GM18508 (cell line): ENCODE measurements around the gene CYP2D6.

ENCODE experiments used
- ATAC-seq: cut with Tn5 transposase; IDR thresholded peaks from one replicate; pipeline ENCODE4 v1.9.1; 2021; ENCODE audit warnings: moderate number of reproducible peaks; ENCODE audit not compliant: insufficient read depth, unreplicated experiment

CYP2D6 gene

GRCh38 chr22:42091455-42091782 is 39.2 kb downstream of the CYP2D6 start:
- no peak for ATAC-seq

GRCh38 chr22:42090596-42091454 is 39.8 kb downstream of the CYP2D6 start, which contains the start of gene NDUFA6:
NDUFA6 (minus strand) TSS chr22:42090772; CDS start chr22:42090744, 28 bp downstream.
- ATAC-seq = peak; percentile 83

GRCh38 chr22:42086051-42086450 is 44.6 kb downstream of the CYP2D6 start:
- ATAC-seq = no peak

- no peak for ATAC-seq
Observed at GRCh38 chr22:42084874-42085273, 45.7 kb downstream of the CYP2D6 start.

GRCh38 chr22:42083119-42083518 is 47.5 kb downstream of the CYP2D6 start:
- no peak for ATAC-seq

- no peak for ATAC-seq
Observed at GRCh38 chr22:42080287-42080686, 50.3 kb downstream of the CYP2D6 start.

- ATAC-seq = peak; percentile 60
Observed at GRCh38 chr22:42079319-42080251, 51.0 kb downstream of the CYP2D6 start, which contains the start of gene SMDT1. SMDT1 (plus strand) TSS chr22:42079700; CDS start chr22:42079769, 69 bp downstream.

- no peak for ATAC-seq
Observed at GRCh38 chr22:42078469-42079318, 51.9 kb downstream of the CYP2D6 start.

- ATAC-seq = no peak
Observed at GRCh38 chr22:42077486-42078125, 53.0 kb downstream of the CYP2D6 start.

GRCh38 chr22:42076764-42077485 is 53.7 kb downstream of the CYP2D6 start:
- no peak for ATAC-seq
